Measurements from ENCODE around the gene LDAH.

The LDAH gene

GRCh38 chr2:20642055-20642971 is 180.6 kb downstream of the LDAH start:
- ATAC-seq: peak; percentile 91
- Mint-ChIP-seq H3K27ac (no peak overlapping the region), H3K4me1 (peaks cover 17% of the 10 kb centered on the region), H3K9me3 (no peaks in the 10 kb centered on the region), H3K36me3 (peaks cover 56% of the 10 kb centered on the region), H3K27me3 (no peaks in the 10 kb centered on the region), H3K4me3 (no peak overlapping the region)

GRCh38 chr2:20641123-20641985 is 181.5 kb downstream of the LDAH start:
- no peaks in the 10 kb centered on the region for H3K27me3 Mint-ChIP-seq
- peaks cover 58% of the 10 kb centered on the region for H3K36me3 Mint-ChIP-seq
- no peak for ATAC-seq
- H3K4me1 Mint-ChIP-seq: peaks cover 13% of the 10 kb centered on the region
- no peaks in the 10 kb centered on the region for H3K9me3 Mint-ChIP-seq
- no peak overlapping the region for H3K27ac Mint-ChIP-seq
- no peak overlapping the region for H3K4me3 Mint-ChIP-seq

- no peak for ATAC-seq
- H3K9me3 Mint-ChIP-seq: no peaks in the 10 kb centered on the region
- H3K27me3 Mint-ChIP-seq: no peaks in the 10 kb centered on the region
- H3K4me3 Mint-ChIP-seq: no peak overlapping the region
- H3K36me3 Mint-ChIP-seq: peaks cover 63% of the 10 kb centered on the region
- peaks cover 18% of the 10 kb centered on the region for H3K4me1 Mint-ChIP-seq
- H3K27ac Mint-ChIP-seq: no peak overlapping the region
These were observed 182.3 kb downstream of the LDAH start for GRCh38 chr2:20640411-20641122.

- Mint-ChIP-seq H3K27me3 (no peaks in the 10 kb centered on the region), H3K4me1 (peaks cover 27% of the 10 kb centered on the region), H3K36me3 (peaks cover 54% of the 10 kb centered on the region), H3K9me3 (no peaks in the 10 kb centered on the region), H3K4me3 (no peak overlapping the region), H3K27ac (no peak overlapping the region)
- no peak for ATAC-seq
These were observed 184.1 kb downstream of the LDAH start for GRCh38 chr2:20638646-20639430.

- no peaks in the 10 kb centered on the region for H3K27me3 Mint-ChIP-seq
These were observed 184.9 kb downstream of the LDAH start for GRCh38 chr2:20638014-20638413.

GRCh38 chr2:20637147-20637546 is 185.8 kb downstream of the LDAH start:
- no peaks in the 10 kb centered on the region for H3K9me3 Mint-ChIP-seq
- no peaks in the 10 kb centered on the region for H3K27me3 Mint-ChIP-seq
- no peak for ATAC-seq
- peaks cover 49% of the 10 kb centered on the region for H3K36me3 Mint-ChIP-seq
- peaks cover 24% of the 10 kb centered on the region for H3K4me1 Mint-ChIP-seq
- H3K27ac Mint-ChIP-seq: no peak overlapping the region
- H3K4me3 Mint-ChIP-seq: no peak overlapping the region

More at GRCh38 chr2:20638014-20638413, 184.9 kb downstream of the LDAH start:
- peaks cover 49% of the 10 kb centered on the region for H3K36me3 Mint-ChIP-seq
- peaks cover 30% of the 10 kb centered on the region for H3K4me1 Mint-ChIP-seq
- ATAC-seq: no peak
- no peak overlapping the region for H3K27ac Mint-ChIP-seq
- H3K4me3 Mint-ChIP-seq: no peak overlapping the region
- H3K9me3 Mint-ChIP-seq: no peaks in the 10 kb centered on the region

- no peaks in the 10 kb centered on the region for H3K27me3 Mint-ChIP-seq
- peak; percentile 80 for ATAC-seq
- no peak overlapping the region for H3K4me3 Mint-ChIP-seq
- H3K27ac Mint-ChIP-seq: no peak overlapping the region
- peaks cover 25% of the 10 kb centered on the region for H3K4me1 Mint-ChIP-seq
- H3K36me3 Mint-ChIP-seq: peaks cover 46% of the 10 kb centered on the region
- no peaks in the 10 kb centered on the region for H3K9me3 Mint-ChIP-seq
These were observed 187.0 kb downstream of the LDAH start for GRCh38 chr2:20635675-20636584.

- Mint-ChIP-seq H3K27me3 (no peaks in the 10 kb centered on the region), H3K27ac (no peak overlapping the region), H3K4me3 (no peak overlapping the region), H3K4me1 (peaks cover 25% of the 10 kb centered on the region), H3K36me3 (peaks cover 52% of the 10 kb centered on the region), H3K9me3 (no peaks in the 10 kb centered on the region)
- ATAC-seq: no peak
These were observed 187.8 kb downstream of the LDAH start for GRCh38 chr2:20635113-20635510.

DNA sequence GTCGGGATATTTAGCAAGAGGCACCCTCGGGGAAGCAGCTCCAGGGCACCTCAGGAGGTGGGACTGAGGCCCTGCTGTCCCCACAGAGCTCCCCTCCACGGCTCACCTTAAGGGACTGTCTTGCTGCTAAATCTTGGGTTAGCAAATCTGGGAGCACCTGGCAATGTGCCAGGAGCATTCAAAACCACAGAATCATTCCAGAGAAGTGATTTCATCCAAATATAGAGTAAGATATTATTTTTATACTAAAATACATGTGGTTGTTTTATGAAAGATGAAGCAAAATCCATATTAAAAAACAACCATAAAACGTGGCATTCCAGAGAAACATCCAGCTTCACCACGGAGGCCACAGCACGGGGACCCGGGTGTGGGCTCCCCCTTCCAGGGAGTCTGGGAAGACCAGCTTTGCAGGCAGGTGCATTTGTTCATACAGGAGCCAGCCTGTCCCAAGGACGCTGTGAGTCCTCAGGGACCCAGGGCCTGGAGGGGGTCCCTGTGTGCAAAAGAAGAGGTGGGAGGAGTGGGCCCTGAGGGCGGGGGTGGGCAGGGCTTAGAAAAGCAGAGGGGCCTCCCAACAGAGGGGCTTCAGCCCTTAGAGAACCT is 188.3 kb downstream of the LDAH start:
- Mint-ChIP-seq H3K9me3 (no peaks in the 10 kb centered on the region), H3K36me3 (peaks cover 55% of the 10 kb centered on the region), H3K4me3 (no peak overlapping the region), H3K4me1 (peaks cover 25% of the 10 kb centered on the region), H3K27me3 (no peaks in the 10 kb centered on the region), H3K27ac (no peak overlapping the region)
- ATAC-seq: no peak

Data from stimulated activated memory B cell treated with anti-CD40 and anti-IgM and Interleukin-4, amounts not matched to agents 10 μg/mL and 1 μg/mL and 100 μg/mL, for 72 hours (primary cell).